ENCODE results near the gene NOXA1. TPM values are rescaled to one million over a fixed set of nuclear protein-coding genes. Genes with fewer than 3 reads are reported as not detected.
A peak's percentile ranks its signal among the peaks of the same experiment; 100 is the strongest.

NOXA1 gene
- total RNA-seq, 1 donor from 2014 or later: 3.9 TPM

DNA sequence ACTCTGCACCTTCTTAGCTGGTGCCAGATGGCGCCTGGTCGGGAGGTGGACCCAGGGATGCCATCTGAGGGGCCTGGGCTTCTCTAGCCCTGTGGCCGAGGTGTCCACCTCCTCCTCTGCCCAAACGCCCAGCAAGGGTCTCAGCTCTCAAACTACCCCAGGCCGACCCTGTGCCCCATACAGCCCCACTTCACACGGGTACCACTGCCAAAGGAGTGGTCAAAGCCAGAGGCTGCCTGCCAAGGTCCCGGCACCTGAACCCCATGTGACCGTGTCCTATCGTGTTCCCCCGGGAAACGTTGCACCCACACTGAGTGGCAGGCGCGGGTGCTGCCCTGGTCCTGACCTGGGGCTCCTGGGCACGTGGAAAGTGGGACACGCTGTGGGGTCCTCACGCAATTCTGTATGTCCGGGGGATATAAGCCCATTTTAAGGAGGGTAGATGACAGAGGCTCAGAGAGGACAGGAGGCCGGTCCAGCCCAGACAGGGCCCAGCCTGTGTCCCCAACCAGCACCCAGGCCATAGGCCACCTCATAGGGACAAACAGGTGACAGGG, 16.0 kb downstream of the NOXA1 start:
- DNase-seq (no peak), ATAC-seq (ENCODE audit: low read depth) (no peak)
- ChIA-PET POLR2A (no interaction called here), CTCF (no interaction called here)
- peaks cover 10% of the 10 kb centered on the region for H3K27me3 Mint-ChIP-seq
- TF ChIP-seq, protein P1, sequence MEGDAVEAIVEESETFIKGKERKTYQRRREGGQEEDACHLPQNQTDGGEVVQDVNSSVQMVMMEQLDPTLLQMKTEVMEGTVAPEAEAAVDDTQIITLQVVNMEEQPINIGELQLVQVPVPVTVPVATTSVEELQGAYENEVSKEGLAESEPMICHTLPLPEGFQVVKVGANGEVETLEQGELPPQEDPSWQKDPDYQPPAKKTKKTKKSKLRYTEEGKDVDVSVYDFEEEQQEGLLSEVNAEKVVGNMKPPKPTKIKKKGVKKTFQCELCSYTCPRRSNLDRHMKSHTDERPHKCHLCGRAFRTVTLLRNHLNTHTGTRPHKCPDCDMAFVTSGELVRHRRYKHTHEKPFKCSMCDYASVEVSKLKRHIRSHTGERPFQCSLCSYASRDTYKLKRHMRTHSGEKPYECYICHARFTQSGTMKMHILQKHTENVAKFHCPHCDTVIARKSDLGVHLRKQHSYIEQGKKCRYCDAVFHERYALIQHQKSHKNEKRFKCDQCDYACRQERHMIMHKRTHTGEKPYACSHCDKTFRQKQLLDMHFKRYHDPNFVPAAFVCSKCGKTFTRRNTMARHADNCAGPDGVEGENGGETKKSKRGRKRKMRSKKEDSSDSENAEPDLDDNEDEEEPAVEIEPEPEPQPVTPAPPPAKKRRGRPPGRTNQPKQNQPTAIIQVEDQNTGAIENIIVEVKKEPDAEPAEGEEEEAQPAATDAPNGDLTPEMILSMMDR (IDR thresholded peaks at IDR 0.05): no peak
- H3K4me1 Mint-ChIP-seq: peaks cover 3% of the 10 kb centered on the region
- no peak overlapping the region for H3K27ac Mint-ChIP-seq
- H3K9me3 Mint-ChIP-seq: no peaks in the 10 kb centered on the region
- H3K36me3 Mint-ChIP-seq (ENCODE audit: low read depth): no peaks in the 10 kb centered on the region
- no peak overlapping the region for H3K4me3 Mint-ChIP-seq
- intact Hi-C loops (cut with micrococcal nuclease): no loop called here

DNA sequence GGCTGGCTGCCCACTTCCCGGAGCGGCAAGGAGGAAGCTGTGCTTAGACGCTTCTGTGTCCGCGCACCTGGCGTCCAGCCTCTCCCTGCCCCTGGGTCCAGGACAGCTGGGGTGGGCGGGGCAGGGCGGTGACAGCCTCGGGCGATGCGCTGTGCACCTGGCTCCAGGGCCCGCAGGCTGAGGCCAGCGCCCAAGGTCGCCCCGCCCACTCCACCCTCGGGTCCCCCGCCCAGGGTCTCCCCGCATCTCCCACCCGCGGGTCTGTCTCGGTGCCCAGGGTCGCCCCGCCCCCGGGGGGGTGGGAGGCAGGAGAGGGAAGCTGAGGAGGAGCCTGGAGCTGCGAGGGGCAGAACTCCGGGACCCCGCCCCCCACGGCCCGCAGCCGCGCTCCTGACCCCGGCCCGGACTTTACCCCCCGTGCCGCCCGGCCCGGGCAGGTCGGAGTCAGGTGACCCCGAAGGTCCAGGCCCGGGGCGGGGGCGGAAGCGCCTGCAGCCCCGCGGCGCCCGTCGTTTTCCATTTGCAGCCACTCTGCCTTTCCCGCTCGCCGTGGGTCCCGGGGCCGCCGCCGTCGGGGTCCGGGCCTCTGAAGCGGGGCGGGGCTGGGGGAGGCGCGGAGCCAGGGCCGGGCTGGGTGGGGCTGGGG, 18.2 kb downstream of the NOXA1 start, which contains the start of gene ENTPD8:
Gene ENTPD8 (minus strand): TSS at position 69 of the 646 bp plus-strand sequence. CDS start 3,072 bp downstream, outside the sequence.
- intact Hi-C loops (cut with micrococcal nuclease): no loop called here
- H3K36me3 Mint-ChIP-seq (ENCODE audit: low read depth): no peaks in the 10 kb centered on the region
- no peak for DNase-seq
- peaks cover 11% of the 10 kb centered on the region for H3K27me3 Mint-ChIP-seq
- ChIA-PET POLR2A (interaction anchor here (1.1 kb wide), 1 partner anchor 18 kb away, joined by 3 read pairs; the partner anchor contains the start of genes EXD3 and NOXA1), CTCF (no interaction called here)
- no peak within 1 kb of the TSS for H3K27ac Mint-ChIP-seq
- ATAC-seq (ENCODE audit: low read depth): no peak
- TF ChIP-seq, protein P1 (IDR thresholded peaks at IDR 0.05): no peak
- H3K4me3 Mint-ChIP-seq: peak within 1 kb of the TSS; percentile 64
- H3K4me1 Mint-ChIP-seq: peaks cover 8% of the 10 kb centered on the region
- H3K9me3 Mint-ChIP-seq: no peaks in the 10 kb centered on the region

DNA sequence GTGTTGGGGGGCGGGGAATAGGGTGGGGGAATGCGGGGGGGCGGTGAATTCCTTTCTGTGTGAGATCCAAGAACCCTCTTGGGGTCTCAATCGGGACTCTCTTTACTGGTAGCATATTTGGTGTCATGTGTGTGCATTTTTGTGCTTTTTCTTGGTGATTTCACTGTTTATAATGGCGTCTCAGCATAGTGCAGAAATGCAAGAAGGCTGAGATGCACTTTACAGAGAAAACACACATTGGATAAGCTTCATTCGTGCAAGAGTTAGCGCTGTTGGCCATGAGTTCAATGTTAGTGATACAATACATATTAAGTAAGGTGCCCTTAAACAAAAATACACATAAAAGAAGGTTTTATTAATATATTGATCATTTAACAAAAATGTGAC, 18.7 kb downstream of the NOXA1 start:
- H3K27ac Mint-ChIP-seq: no peak overlapping the region

DNA sequence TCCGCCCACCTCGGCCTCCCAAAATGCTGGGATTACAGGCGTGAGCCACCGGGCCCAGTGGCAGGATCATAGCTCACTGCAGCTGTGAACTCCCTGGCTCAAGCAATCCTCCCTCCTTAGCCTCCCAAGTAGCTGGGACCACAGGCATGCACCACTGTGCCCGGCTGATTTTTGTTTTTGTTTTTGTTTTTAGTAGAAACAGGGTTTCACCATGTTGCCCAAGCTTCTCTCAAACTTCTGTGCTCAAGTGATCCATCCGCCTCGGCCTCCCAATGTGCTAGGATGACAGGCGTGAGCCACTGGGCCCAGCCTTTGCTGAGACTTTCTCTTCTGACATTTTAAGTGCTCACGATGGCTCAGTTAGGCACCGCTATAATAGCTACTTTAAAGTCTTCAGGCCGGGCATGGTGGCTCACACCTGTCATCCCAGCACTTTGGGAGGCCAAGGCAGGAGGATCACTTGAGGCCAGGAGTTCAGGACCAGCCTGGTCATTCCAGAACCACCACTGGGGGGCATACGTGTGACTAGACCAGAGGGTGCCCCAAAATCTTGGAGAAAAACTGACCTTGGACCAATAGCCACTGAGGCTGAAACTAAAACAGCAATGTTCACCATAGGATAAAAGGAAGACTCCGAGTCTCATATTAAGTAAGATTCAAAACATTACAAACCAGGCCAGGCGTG, 21.1 kb downstream of the NOXA1 start:
- no peak overlapping the region for H3K4me3 Mint-ChIP-seq
- no peaks in the 10 kb centered on the region for H3K36me3 Mint-ChIP-seq (ENCODE audit: low read depth)
- no peak overlapping the region for H3K27ac Mint-ChIP-seq
- peaks cover 9% of the 10 kb centered on the region for H3K27me3 Mint-ChIP-seq
- H3K4me1 Mint-ChIP-seq: peaks cover 8% of the 10 kb centered on the region
- TF ChIP-seq, protein P1 (IDR thresholded peaks at IDR 0.05): no peak
- CTCF ChIA-PET: interaction anchor here (0.8 to 2.3 kb wide), 8 partner anchors 9 to 602 kb away, joined by 3 to 8 read pairs (median 3); partner anchors contain the start of genes AJM1, EXD3, NOXA1 and NRARP
- intact Hi-C loops (cut with micrococcal nuclease): loop anchor here (2.0 kb wide), 1 partner anchor 149 kb away; no protein-coding TSS in a partner anchor
- ATAC-seq (ENCODE audit: low read depth) (no peak), DNase-seq (no peak)
- no peaks in the 10 kb centered on the region for H3K9me3 Mint-ChIP-seq
- POLR2A ChIA-PET: no interaction called here

More for the DNA sequence above, 18.7 kb downstream of the NOXA1 start:
- Mint-ChIP-seq H3K9me3 (no peaks in the 10 kb centered on the region), H3K4me1 (peaks cover 8% of the 10 kb centered on the region), H3K36me3 (ENCODE audit: low read depth) (no peaks in the 10 kb centered on the region), H3K27me3 (peaks cover 11% of the 10 kb centered on the region), H3K4me3 (peak overlapping the region; percentile 64)
- intact Hi-C loops (cut with micrococcal nuclease): loop anchor here (2.0 kb wide), 1 partner anchor 13 kb away; no protein-coding TSS in a partner anchor
- TF ChIP-seq, protein P1 (IDR thresholded peaks at IDR 0.05): no peak
- DNase-seq: no peak
- CTCF ChIA-PET: no interaction called here
- ATAC-seq (ENCODE audit: low read depth): no peak
- POLR2A ChIA-PET: interaction anchor here (1.1 kb wide), 1 partner anchor 19 kb away, joined by 3 read pairs; the partner anchor contains the start of genes EXD3 and NOXA1

Data from activated B cell treated with CpG ODN at 0.5 μM for 24 hours (primary cell).